ENCODE results near the gene FUT9.

GRCh38 chr6:96236471-96236870, 220.7 kb downstream of the FUT9 start:
- TF ChIP-seq CTCF (conservative IDR thresholded peaks at IDR 0.05 in 1 of 2, IDR thresholded peaks at IDR 0.05 in 1 of 2; ENCODE audit: low read depth in 1 of 2, low read length in 2 of 2) (no peak), EZH2 (IDR thresholded peaks at IDR 0.05; ENCODE audit: low read length, missing control alignments) (no peak)
